ENCODE measurements around the gene SNX30.

Gene SNX30

GRCh38 chr9:112885324-112885723 lies 134.8 kb downstream of the SNX30 start:
- no peak for DNase-seq (ENCODE audit: low read depth, low spot score)

- DNase-seq (ENCODE audit: low read depth, low spot score), result no peak
Observed at GRCh38 chr9:112886351-112886750, 135.8 kb downstream of the SNX30 start.

- DNase-seq (ENCODE audit: low read depth, low spot score), result no peak
Observed at GRCh38 chr9:112887381-112887780, 136.8 kb downstream of the SNX30 start.

- peak; percentile 46 for DNase-seq (ENCODE audit: low read depth, low spot score)
Observed at GRCh38 chr9:112890106-112891081, 139.8 kb downstream of the SNX30 start, which contains the start of gene SLC46A2. TSS of gene SLC46A2 (minus strand) at chr9:112890876. CDS start at chr9:112890681, 195 bp downstream.

GRCh38 chr9:112891521-112891920 lies 141.0 kb downstream of the SNX30 start:
- DNase-seq (ENCODE audit: low read depth, low spot score), result no peak

GRCh38 chr9:112892981-112893380 lies 142.4 kb downstream of the SNX30 start:
- no peak for DNase-seq (ENCODE audit: low read depth, low spot score)

DNA sequence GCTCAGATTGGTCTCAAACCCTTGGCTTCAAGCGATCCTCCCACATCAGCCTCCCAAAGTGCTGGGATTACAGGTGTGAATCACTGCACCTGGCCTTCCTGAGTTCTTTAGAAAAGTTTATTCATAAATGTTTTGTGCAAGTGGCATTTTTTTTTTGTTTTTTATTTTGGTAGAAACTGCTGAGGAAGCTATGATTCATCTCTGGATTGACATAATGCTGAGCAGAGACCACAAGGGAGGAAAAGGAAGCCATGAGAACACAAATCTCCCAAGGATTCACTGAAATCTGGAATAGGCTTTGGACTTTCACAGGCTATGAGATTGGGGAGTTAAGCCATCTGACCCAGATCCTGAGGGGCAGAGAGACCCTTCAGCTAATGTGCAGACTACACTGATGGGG lies 143.5 kb downstream of the SNX30 start:
- no peak for DNase-seq (ENCODE audit: low read depth, low spot score)

- DNase-seq (ENCODE audit: low read depth, low spot score), result no peak
Observed at GRCh38 chr9:112894699-112895098, 144.1 kb downstream of the SNX30 start.

GRCh38 chr9:112896131-112896530 lies 145.6 kb downstream of the SNX30 start:
- no peak for DNase-seq (ENCODE audit: low read depth, low spot score)

DNA sequence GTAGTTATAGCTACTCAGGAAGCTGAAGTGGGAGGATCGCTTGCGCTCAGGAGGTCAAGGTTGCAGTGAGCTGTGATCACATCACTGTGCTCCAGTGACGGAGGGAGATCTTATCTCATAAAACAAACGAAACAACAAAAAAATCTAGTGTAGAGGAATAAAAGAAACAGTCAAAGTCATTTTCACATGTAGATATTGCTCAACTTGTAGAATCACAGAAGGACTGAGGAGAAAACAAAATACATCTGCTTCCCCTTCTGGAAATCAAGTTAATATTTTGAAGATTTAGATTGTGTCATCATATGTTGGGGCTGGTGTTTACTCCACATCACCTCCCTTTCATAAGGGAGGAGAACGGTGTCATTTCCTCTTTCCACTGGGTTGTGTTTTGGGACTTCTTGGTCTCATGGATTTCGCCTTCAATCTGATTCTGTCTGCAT lies 148.3 kb downstream of the SNX30 start:
- no peak for DNase-seq (ENCODE audit: low read depth, low spot score)

GRCh38 chr9:112900488-112900887 lies 149.9 kb downstream of the SNX30 start:
- no peak for DNase-seq (ENCODE audit: low read depth, low spot score)

DNA sequence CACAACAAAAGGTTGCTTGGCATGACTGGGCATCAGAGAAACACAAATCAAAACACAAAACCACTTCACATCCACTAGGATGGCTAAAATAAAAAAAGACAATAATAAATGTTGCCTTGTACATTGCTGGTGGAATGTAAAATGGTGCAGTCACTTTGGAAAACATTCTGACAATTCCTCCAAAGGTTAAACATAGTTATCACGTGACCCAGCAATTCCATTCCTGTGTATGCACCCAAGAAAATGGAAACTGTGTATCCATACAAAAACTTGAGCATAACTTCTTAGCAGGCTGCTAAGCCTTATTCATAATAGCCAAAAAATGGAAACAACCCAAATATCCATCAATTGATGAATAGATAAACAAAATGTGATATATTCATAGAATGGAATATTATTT lies 150.3 kb downstream of the SNX30 start:
- DNase-seq (ENCODE audit: low read depth, low spot score), result no peak

- no peak for DNase-seq (ENCODE audit: low read depth, low spot score)
Observed at GRCh38 chr9:112905084-112905483, 154.5 kb downstream of the SNX30 start.

DNA sequence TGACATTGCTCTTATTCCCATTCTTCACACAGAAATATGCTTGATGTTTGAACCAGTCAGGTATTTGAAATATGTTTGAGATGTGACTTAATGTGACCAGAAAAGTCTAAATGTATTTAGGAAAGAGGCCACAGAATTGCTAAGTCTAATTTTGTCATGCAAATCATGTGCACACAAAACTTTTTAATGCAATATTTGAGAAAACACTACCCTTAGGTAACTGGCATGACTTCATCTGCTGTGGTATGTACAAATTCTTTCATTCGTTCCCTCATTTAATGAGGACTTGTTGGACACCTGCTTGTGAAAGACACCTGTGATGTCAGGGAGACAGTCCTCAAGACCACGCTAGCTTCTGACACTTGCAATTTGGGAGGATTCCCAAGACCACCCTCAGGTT lies 161.2 kb downstream of the SNX30 start:
- no peak for DNase-seq (ENCODE audit: low read depth, low spot score)

GRCh38 chr9:112912636-112913035 lies 162.1 kb downstream of the SNX30 start:
- no peak for DNase-seq (ENCODE audit: low read depth, low spot score)

GRCh38 chr9:112913326-112913725 lies 162.8 kb downstream of the SNX30 start:
- no peak for DNase-seq (ENCODE audit: low read depth, low spot score)

- DNase-seq (ENCODE audit: low read depth, low spot score), result no peak
Observed at GRCh38 chr9:112914524-112914923, 164.0 kb downstream of the SNX30 start.

DNA sequence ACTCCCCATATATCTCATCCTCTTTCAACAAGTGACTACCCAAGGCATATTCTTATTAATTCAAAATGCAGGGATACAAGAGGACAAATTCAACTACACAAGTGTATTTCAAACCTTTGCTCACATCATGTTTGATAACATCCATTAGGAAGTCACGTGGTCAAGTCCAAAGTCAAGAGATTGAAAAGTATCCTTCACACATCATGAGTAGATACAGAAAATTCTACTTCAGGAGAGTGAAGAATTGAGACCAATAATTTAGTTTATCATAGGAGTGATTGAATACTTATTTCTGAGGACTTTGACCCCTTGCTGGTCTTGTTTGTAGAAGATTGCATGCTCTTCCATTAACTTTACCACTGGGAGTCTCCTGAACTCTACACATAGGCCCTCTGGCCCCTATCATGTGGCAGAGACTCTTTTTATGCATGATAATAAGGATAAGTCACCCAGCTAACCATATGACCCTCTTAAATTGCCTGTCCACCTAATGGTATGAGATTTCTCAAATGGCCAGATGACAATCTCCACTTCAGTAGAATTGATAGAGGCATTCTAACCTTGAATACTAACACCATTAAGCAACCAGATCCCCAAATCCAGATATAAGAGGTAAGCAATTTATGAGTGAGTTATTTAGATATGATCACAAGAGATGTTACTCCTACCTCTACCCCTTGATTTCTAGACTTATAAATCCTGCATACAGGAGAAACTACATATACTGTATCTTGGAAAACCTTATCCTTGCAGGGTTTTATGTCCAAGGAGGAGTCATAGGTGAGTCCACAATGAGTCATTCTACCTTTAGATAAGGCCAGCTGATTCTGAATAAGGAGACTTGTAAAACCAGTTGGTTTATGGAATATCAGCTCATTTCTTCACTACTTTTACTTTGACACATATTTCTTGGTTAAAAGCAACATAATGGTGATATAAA lies 166.8 kb downstream of the SNX30 start:
- no peak for DNase-seq (ENCODE audit: low read depth, low spot score)

DNA sequence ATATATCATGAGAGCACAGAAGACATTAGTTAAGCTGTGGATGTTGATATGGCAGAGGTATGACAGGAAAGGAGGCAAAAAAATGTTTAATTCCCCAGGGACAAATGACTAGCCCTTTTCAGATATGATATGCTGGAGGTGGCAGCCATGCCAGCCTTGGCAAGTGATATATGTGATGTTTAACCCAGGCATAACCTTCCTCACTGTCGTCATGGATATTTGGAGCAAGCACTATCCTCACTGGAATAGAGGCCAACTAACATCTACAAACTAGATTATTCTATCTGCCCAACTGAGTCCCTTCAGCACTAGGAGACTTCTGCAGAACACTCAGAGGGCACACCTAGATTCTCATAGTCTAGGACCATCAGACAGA lies 167.4 kb downstream of the SNX30 start:
- no peak for DNase-seq (ENCODE audit: low read depth, low spot score)

DNA sequence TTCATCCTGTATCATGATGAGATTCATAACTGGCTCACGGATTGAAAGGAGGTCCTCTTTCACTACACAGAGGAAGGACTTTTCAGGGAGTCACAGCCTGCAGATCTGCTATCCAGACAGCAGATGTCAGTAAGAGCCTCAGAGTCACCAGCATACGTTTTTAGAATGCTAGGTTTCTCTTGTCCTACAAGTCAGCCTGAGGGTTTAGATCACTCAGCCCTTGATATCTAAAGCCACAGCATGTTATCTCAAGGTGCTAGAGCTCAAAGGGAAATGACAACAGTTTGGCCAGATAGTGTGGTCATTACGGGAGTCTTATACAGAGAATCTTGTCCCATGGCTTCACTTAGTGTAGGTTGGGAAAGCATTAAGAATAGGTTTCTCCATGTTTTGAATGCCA lies 171.0 kb downstream of the SNX30 start:
- DNase-seq (ENCODE audit: low read depth, low spot score), result peak; percentile 44

All from astrocyte of the hippocampus (primary cell).